Suppressor macrophage treated with lipopolysaccharide for 4 hours (primary cell): ENCODE measurements around the gene GALNT17.

Experiments
- DNase-seq: peaks from one replicate; pipeline ENCODE4 v3.0.0-alpha.2; 2020

The GALNT17 gene

DNA sequence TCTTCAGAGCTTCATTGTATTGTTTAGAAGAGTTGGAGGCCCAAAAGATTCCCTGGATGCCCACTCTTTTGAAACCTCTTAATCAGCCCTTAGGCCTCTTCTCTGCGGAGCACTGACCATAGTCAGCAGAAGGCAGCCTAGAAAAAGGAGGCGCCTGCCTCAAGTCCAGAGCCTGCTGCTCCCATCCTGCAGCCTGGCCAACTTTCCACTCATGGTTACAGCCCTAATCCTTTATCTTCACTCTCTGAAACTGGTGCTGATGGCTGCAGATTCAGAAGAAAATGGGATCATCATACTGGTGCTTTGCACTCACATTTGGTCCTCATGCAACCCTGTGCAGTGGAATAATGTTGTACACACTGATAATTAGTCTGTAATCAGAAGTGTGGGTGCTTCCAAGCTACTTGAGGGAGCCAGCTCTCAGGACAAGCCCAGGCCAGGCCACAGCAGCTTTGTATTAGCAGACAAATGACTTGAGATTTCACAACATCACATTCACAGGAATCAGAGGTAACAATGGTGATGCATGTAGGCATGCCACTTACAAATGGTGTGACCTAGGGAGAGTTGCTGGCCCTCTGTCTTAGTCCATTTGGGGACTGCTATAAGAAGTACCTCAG is 272.9 kb downstream of the GALNT17 start:
- DNase-seq = no peak

DNA sequence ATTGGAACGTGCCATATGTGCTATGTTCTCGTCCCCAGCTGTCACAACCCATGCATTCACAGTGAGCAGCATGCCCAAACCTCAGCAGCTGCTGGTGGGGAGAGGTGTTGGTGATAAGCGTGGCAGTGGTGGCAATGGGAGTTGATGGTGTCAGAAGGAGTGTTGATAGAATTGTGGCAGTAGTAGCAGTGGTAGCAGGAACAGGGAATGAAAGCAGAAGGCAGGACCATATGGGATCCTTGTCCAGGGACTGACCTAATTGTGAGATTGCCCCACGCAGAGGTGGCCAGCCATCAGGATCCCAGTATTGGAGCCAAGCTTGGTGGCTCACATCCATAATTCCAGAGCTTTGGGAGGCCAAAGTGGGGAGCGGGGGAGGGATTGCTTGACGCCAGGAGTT is 276.3 kb downstream of the GALNT17 start:
- no peak for DNase-seq

DNA sequence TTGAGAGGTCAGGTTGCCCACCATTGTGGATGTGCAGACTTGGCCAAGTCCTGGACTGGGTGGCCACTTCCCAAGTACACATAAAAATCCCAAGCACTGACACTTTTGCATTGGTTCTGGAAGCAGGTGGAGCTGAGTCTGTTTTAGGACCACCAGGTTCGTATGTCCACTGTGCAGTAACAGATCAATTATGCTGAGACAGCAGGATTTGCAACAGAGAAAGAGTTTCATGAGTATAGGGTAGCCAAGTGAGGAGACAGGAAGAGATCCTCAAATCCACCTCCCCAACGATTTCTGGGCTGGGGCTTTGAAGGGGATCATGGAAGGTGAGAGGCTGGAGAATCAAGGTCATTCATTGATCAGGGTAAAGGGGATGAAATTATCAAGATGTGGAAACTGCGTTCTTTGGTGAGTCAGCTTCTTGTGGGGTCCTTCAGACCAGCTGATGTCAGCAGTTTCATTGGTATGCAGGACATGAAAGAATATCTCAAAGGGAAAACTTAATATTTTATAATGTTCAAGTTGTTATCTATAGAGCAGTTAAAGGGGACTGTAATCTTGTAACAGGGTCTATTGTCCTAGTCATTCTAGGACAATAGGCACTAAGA is 277.7 kb downstream of the GALNT17 start:
- no peak for DNase-seq

DNA sequence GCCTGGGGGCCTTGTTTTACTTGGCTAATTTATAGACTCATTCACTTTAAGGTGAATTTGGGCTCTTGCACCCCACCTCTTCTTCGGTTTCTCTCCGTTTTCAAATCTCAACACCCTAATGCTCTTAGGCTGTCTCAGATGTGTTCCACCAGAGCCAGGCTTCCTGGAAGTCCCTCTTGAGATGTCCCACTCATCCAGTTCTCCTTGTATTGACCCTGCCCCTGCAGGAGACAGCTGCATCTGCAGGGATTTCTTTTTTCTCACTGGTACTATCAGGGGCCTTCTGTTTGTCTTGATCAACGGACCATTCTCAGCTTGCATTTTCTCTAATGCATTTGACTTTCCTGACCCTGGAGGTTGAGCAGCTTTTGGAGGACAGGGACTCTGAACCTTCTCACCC is 279.5 kb downstream of the GALNT17 start:
- no peak for DNase-seq

DNA sequence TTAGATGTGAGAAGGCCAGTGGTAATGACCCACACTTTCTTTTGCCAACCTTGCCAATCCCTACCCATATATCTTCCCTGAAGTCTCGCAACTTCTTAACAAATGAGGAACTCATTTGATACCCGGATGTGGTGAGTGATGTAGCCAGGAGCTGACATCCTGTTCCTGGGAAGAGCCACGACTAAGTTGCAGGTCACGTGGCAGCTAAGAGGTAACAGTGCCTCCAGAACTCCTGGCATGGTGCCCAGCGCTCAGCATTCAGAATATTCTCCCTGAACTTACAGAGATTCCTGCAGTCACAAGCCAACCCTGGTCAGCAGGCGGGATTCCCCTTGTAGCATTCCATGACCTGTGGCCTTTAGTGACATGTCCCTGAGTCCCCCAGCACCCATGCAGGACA is 282.5 kb downstream of the GALNT17 start:
- DNase-seq = no peak

DNA sequence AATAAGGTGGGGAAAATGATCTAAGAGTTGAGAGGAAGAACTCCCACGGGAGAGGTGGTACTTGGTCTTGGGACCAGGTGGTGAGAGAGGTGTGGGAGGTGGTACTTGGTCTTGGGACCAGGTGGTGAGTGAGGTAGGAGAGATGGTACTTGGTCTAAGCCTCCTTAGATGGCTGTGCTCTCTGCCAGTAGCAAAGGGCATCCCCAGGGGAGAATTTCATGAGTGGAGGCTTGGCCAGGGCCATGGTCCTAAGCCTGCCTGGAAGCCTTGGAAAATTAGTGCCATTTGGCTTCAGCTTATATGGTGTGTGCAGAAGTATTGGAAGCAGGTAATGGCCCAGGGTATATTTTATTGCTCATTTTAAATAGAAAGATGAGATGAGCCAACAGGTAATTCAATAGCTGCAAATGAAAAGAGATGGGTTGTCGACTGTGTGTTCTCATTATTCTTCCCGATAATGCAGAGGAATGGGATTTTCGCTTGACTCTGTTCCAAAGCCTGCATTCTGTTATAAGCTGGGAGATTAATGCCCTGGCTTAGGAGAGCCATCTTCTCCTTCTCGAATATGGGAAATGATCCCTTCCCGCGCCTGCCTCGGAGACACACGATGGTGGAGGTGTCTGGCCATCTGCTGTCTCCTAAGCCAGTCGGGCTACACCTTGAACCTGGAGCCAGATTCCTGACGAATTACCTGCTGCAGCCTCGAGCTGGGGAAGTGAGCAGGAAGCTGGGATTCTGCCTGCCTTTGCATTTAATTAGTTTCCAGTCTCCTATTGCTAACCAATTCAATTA is 287.8 kb downstream of the GALNT17 start:
- no peak for DNase-seq

DNA sequence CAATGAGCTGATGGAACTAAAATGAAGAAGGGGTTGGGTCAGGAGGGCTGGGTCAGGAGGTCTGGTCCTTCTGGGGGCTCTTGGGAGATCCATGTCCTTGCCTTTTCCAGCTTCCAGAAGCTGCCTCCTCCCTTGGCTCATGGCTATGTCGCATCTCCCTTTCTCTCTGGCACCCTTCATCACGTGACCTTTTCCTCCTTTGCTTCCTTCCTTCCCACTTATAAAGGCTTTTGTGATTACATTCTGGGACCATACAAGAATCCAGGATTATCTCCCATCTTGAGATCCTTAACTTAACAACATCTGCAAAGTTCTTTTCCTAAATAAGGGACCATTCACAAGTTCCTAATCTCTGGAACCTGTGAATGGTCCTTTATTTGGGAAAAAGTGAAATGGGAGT is 290.2 kb downstream of the GALNT17 start:
- no peak for DNase-seq

DNA sequence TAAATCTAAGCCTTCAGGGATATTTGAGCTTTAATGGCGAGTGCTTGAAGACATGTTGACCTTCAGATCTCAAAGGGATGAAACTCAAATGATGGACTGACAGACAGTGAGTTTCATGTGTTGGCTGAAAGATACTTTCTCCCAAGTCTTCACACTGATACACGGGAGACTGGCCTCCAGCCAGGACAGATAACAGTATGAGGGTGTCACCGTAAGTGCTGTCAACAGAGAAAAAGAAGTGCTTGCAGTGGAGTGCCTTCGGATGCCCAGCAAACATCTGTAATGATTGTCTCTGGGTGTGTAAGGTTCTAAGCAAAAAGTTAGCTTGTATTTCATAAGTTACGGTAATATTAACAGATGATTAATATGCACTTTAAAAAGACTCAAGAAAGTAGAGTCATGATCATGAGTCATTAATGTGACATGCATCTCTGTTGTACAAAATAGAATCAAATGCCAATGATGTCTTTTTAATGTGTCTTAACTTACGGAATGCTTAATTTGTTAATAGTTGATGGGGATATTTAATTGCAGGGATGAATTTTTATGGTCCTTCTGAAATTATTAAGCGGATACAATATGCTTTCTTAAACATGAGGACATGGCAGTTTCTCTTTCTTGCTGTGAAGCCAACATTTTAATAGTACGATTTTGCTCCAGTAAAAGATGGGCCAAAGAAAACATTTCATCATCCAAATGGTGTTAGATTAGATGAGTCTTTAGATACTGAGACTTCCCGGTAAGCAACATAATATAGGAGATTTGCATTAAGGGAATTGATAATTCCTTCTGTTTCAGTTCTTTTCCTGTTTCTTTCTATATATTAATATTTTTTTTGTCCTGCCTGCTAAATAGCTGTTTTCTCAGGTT is 292.5 kb downstream of the GALNT17 start:
- no peak for DNase-seq

DNA sequence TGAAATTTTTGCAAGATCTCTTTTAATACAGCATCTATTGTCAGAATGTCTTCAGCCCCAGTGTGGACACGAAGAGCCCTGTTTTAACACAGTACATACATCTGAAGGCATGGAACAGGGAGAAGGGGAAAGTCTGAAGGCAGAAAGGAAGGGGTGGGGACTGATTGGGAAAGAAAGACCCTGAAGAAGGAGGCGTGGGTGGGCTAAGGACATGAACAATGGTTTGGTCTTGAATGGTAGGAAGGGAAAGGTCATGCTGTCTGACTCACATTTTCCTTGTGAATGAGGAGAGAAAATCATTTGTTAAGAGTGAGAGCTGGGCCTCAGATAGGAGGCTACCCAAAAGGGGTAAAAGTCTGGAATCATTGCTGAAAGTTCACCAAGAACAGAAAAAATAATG is 297.1 kb downstream of the GALNT17 start:
- DNase-seq = no peak

DNA sequence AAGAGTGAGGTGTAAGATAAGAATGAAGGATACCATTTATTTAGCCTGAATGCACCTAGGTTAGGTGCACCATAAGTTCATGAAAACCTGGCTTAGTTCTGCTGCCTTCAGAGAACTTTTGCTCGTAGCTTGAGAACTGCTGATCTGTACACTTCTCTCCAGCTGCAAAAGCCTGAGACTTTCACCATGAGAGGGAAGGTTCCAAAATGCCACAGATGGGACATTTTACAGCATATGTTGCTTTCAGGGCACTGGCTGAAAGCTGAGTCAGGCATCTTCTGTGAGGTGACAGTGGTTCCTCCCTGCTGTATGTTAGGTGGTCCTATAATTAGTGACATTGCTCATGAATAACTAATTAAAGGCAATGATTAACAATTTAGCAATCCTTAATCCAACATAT is 298.3 kb downstream of the GALNT17 start:
- DNase-seq = no peak

DNA sequence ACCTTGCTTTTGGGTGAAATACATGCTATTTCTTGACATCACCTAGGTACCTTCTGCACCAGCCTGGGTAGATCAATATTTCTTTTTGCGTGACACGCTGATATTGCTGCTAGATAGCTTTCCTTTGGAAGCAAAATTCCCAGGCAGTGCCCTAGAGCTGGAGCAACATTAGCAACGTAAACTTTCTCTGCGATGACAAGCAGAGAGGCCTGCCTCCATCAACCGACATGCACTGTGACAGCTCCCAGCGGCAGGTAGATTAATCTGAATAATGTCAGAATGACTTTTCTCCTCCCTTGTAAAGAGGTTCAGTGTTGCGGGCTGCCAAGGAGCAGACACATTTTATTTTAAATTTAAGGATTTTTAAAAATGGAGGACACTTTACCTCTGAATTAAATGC is 307.4 kb downstream of the GALNT17 start:
- DNase-seq = no peak

DNA sequence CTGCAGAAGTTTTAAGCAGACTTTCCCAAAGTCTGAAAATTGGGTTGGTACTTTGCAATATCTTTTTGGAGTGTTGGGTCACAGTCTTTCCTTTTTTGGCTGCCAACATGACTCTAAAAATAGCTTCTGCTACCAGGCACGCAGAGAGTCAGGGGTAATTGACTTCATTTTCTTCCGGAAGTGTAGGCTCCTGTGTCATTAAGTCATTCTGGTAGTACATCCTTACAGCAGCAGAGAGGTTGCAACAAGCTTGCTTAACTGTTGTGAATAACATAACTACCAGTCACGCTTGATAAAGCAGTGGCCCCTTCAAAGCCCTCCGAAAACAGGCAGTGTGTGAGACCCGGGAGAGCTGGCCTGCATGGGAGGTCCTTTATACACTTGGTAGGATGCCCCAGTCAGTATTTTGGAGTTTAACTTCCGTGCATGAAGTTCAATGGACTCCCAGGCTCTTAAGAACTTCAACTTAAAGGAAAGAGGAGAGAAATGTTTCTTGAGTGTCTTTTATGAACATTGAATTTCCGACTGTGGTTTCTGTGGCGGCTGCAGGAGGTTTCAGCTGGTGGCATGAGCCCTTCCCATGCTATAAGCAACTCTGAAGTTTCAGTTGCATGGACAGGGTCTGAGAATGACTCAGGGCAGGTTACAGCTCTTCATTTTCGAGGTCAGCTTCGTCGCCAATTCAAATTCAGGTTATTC is 310.7 kb downstream of the GALNT17 start:
- no peak for DNase-seq

DNA sequence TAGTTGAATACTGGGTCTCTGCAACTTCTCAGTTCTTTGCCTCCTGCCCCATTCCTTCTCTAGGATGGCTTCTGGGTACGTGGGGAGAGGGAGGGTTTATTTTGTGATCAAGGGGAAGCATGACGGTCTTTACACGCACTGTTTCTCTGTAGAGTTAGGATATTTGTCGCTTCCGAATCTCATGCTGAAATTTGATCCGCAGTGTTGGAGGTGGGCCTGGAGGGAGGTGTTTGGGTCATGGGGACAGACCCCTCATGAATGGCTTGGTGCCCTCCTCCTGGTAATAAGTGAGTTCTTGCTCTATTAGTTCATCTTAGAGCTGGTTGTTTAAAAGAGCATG is 311.2 kb downstream of the GALNT17 start:
- no peak for DNase-seq

DNA sequence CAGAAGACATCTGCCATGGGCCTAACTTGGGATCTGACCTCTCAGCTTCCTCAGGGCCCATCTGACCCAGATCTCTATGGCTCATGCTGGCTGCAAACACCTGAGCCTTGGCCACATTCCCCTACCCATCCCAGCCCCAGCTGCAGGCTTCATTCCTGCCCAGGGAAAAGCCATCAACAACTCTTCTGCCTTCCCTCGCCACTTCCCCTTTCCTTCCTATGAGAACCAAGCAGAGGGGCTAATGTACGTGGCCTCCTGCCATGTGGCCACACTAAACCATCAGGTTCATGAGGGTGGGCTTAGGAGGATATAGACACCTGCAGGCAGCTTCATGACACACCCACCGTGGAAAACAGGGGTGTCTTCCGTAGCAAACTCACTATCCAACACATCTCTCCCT is 312.2 kb downstream of the GALNT17 start:
- DNase-seq = no peak

DNA sequence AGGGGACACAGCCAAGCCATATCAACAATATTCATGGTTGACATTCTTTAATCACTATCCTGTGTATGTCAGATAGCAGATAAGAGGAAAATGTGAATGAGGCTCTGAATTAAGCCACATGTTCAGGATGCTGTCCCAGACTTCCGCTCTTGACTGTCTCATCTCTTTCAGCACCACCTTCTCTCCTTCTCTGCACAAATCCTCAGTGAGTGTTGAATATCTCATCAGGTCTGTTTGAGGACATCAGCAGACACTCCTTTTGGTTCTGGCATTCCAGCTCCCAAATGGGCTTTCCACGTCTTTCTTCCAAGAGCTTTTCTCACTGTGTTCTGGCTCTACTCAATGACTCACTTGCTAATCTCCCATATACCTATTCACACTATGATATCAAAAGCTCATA is 321.7 kb downstream of the GALNT17 start:
- DNase-seq = no peak

DNA sequence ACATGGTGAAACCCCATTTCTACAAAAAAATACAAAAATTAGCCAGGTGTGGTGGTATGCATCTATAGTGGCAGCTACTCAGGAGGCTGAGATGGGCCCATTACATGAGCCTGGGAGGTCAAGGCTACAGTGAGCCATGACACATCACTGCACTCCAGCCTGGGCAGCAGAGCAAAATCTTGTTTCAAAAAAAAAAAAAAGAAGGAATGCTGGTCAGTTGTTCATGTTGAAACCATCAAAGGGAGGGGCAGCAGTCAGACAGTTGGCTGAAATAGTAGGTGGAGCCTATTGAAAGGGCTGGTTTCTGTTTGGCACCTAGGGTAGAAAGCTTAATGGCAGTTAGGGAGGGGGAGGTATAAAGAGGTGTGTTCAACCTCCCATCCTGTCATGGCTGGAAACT is 323.0 kb downstream of the GALNT17 start:
- no peak for DNase-seq

DNA sequence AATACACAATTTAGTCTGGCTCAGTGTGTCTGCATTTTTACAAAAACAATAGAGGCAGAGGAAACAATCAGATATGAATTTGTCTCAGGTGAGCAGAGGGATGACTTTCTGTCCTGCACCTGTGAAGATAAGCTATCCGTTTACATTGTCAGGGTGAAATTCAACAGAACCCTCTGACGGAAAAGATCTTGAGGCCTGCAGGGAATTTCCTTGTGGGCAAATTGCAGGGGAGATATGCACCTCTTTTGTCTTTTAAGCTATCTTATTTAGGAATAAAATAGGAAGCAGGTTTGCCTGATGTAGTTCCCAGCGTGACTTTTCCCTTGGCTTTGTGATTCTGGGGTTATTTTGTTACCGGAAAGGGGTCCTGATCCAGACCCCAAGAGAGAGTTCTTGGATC is 325.1 kb downstream of the GALNT17 start:
- DNase-seq = no peak

DNA sequence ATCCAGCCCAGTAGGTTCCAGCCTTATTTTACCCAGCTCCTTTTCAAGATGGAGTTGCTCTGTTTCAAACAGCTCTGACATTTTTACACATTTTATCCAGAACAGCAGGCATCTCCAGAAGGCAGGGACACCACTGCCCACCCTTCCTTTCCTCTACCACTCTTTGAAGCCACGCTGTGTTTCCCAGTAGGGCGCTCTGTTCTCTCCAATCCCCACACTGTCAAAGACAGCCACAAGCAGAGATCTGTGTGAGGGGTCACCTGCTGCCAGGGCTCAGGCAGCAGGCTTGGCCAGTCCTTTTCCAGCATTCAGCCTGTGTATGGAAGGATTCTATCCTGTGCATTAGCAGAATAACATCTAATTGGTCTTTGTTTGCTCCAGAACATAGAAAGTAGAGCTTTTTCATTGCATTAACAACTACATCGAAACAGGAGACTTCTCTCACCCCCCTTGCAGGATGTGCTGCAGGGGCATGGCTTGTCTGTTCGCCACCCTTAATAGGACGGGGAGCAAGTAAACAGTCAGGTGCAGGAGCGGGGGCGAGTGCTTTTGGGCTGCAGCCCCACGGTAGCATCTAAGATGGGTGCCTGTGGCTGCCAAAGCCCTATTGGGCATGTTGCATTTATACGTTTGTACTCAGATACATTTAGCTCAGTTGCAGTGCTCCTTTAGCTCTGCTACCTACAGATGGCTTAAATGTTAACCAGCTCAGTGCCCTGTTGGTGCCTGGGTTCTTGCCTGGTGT is 326.1 kb downstream of the GALNT17 start:
- no peak for DNase-seq

DNA sequence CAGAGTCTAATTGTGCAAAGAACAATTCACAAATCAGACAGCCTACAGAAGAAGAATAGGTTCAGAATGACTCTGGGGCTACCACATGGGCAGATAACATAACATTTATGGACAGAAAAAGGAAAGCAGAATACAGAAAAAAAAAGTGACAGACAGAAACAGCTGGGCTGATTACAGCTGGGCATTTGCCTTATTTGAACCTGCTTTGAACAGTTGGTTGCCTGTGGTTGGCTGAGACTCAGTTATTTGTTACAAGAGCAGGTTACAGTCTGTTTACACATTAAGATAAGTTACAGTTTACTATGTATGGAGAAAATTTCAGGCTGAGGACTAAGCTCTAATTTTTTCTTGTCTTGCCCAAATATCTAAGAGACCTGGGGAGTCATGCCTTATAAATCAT is 327.2 kb downstream of the GALNT17 start:
- DNase-seq = no peak

DNA sequence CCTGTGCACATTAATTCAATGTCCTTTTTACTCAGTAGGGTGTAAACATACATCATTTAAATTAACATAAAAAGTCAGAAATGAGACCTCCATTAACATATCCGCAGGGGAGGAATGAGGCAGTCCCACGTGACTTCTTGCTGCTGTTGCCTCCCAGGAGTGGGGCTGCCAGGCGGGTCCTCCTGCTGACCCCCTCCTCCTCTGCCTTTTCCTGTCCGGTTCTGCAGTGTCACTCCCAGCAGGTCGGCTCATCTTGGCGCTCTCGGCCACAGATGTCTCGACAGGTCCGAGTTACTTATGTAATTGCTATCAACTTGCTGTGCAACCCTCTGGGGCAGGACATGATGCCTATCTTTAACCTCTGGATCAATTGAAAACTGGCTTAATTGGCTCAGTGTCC is 329.6 kb downstream of the GALNT17 start:
- DNase-seq = no peak

DNA sequence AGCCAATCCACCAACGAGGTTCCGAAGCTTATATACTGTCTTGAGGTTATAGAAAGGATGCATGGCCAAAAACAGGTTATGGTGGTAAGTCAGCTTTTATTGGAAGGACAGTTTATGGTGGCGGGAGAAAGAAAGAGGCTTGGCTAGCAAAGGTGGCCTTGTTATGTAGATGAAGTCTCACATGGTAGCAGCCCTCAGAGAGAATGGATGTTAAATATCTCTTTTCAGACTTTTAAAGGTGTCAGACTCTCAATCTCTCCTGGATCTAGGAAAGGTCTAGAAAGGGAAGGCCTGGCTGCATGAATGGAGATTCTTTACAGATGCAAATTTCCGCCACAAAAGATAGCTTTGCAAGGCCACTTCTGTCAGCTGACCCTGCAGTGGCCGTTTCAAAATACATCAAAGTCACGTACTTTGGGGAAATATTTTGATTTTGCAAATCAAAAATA is 333.8 kb downstream of the GALNT17 start:
- no peak for DNase-seq
